Heart left ventricle (tissue), 16 donors: ENCODE results near the gene CNFN. TPM values are rescaled to one million over a fixed set of nuclear protein-coding genes. Genes with fewer than 3 reads are reported as not detected.
A peak's percentile ranks its signal among the peaks of the same experiment; 100 is the strongest.

ENCODE experiments used
- ATAC-seq, 4 donors: fragments of 200-7000 bp; cut with Tn5 transposase; one replicate each; pipeline ENCODE4 v1.9.1; 2020 to 2022; ENCODE audit warnings: moderate library complexity in 4 of 4, mild to moderate bottlenecking in 3 of 4, moderate number of reproducible peaks in 1 of 4
- DNase-seq, 5 donors: peaks; one replicate each; pipeline ENCODE4 v3.0.0-alpha.2; 2020
- H3K27ac ChIP-seq, 12 donors: fragments of 200-600 bp; sonication (generic) in 4 of 12; one replicate each; pipeline versions ENCODE4 v1.5.0 to v1.8.0; 2016 to 2022; ENCODE audit warnings: mild to moderate bottlenecking in 2 of 12
- H3K27me3 ChIP-seq, 9 donors: fragments of 200-600 bp; sonication (generic) in 2 of 9; one replicate each; pipeline versions ENCODE4 v1.5.1 to v1.8.0; 2016 to 2022; ENCODE audit warnings: mild to moderate bottlenecking in 3 of 9
- H3K36me3 ChIP-seq, 9 donors: fragments of 200-600 bp; sonication (generic) in 2 of 9; one replicate each; pipeline versions ENCODE4 v1.5.0 to v1.8.0; 2018 to 2022; ENCODE audit warnings: mild to moderate bottlenecking in 2 of 9
- H3K4me1 ChIP-seq, 12 donors: fragments of 200-600 bp; sonication (generic) in 4 of 12; one replicate each; pipeline versions ENCODE4 v1.5.0 to v1.8.0; 2016 to 2022; ENCODE audit warnings: mild to moderate bottlenecking in 3 of 12
- H3K4me3 ChIP-seq, 12 donors: fragments of 200-600 bp; sonication (generic) in 4 of 12; one replicate each; pipeline versions ENCODE4 v1.5.0 to v1.8.0; 2017 to 2022; ENCODE audit warnings: mild to moderate bottlenecking in 9 of 12, moderate library complexity in 4 of 12
- H3K9me3 ChIP-seq, 12 donors: fragments of 200-600 bp; sonication (generic) in 4 of 12; one replicate each; pipeline versions ENCODE4 v1.5.0 to v1.8.0; 2016 to 2022; ENCODE audit warnings: mild to moderate bottlenecking in 1 of 12
- POLR2A ChIP-seq, 2 donors: fragments of 450-650 bp; IDR thresholded peaks; one replicate each; pipeline ENCODE4 v1.6.1; 2017; ENCODE audit warnings: antibody characterized with exemption in 2 of 2, mild to moderate bottlenecking in 2 of 2, moderate library complexity in 2 of 2
- WGBS, 4 donors: extraction: QIAGEN DNeasy Blood & Tissue Kit in 2 of 4; methylation state at CpG; one replicate each; pipeline versions ENCODE4 v1.1.5 to v1.1.7; 2013 to 2018; 5-methylcytosine and 5-hydroxymethylcytosine counted together
- intact Hi-C, 10 donors: fragments of 100-400 bp; cut with DNase I; formaldehyde crosslinking; loops; one replicate each; pipeline versions ENCODE4 v1.11.1 to v1.14.2; 2022
- polyA plus RNA-seq, 2 donors: library from polyadenylated mRNA; stranded (reverse); fragments of 200-250 nt; gene quantifications; one replicate each; pipeline ENCODE4 v1.2.3, GENCODE V29; 2013
- total RNA-seq, 9 donors: library from RNA; depleted of rRNA in 2 of 9; stranded (reverse); fragments of >200 nt in 2 of 9; fragmentation: NEBNext Ultra II Directional in 3 of 9; extraction: Animal tissue kit (Norgen Biotek cat#: 25700) in 3 of 9; gene quantifications; one replicate each; pipeline versions ENCODE4 v1.1.0 to v1.2.4, GENCODE V29; 2016 to 2023
- TF ChIP-seq, protein P1 (sequence below), 12 donors: fragments of 200-600 bp; sonication (generic) in 4 of 12; IDR thresholded peaks; one replicate each; pipeline versions ENCODE4 v1.5.0 to v1.8.0; 2018 to 2022; ENCODE audit warnings: antibody characterized with exemption in 12 of 12, mild to moderate bottlenecking in 5 of 12
- donor health status: ischemic (EF 13 %, LVEDD 7.1; RV severe dilation, severe dysfunction).
- donor health status: healthy with polysubstance abuse.
- donor health status: DM: no; HTN: yes; CAD: no.
- donor health status: DM: no; HTN: no; CAD: no.
- donor health status: ischemic (EF 25% LVEDD 6.9; RV normal size, moderate dysfunction).
- donor health status: ischemic (EF 25% LVEDD 5.7; RV mildly dilated, moderate dysfunction).
- donor health status: healthy.
- donor health status: DM: yes; HTN: yes; CAD: no.
- donor health status: ischemic (EF 35%, LVEDD 5.7; RV mildly dilated, moderate dysfunction).
- donor health status: nonischemic (EF 11% LVEDD 7.7; RV severe dilation, severe dysfunction).
- donor health status: DM: yes; HTN: yes; CAD: no.
- donor health status: PGD.
- donor health status: ischemic (EF 29% LVEDD 5.4; RV normal size, mild dysfunction).
- donor health status: nonischemic (EF 23%, LVEDD 6.1; RV moderate dilation, normal function).

CNFN gene
- total and polyA plus RNA-seq, 11 donors: 0.62 to 2.9 (median 1.1) TPM; not detected in 5

DNA sequence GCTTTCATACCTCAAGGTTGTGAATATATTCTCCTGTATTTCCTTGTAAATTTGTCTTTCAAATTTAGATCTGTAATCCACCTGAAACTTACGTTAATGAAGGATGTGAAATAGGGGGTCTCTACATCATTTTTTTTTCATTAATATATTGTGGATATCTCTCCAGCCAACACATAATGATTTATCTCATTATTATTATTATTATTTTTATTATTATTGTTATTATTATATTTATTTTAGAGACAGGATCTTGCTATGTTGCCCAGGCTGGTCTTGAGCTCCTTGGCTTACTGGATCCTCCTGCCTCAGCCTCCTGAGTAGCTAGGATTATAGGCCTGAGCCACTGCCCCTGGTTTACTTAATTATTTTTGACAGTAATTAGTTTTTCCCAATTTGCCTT lies 41.4 kb upstream of the CNFN start:
- intact Hi-C loops: loop anchor here in 3 of 10 donors (5.0 to 10.0 kb wide), 3 partner anchors 44 to 299 kb away; partner anchors contain the start of gene POU2F2 (in 2 of the 3)

DNA sequence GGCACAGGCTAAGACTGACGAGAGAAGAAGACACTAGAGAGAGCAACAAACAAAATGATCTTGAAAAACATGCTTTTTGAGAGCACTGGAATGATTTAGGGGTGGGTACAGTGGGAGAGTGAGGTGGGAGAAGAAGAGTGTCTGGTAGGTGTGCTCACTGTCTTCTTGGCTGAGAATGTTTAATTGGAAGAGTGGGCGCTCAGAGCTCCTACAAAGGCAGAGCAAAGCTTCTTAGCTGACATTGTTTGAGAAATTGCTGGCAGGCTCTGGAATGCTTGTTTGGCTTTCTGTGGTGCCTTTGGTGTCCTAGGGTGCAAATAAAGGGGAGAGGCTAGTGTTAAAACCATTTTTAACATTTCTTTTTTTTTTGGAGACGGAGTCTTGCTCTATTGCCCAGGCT lies 38.6 kb upstream of the CNFN start:
- H3K4me1 ChIP-seq: peaks cover 0 to 41% (median 22%) of the 10 kb centered on the region in 12 donors
- no peaks in the 10 kb centered on the region for H3K36me3 ChIP-seq
- no peak overlapping the region for H3K4me3 ChIP-seq
- TF ChIP-seq POLR2A (IDR thresholded peaks at IDR 0.05): no peak
- TF ChIP-seq, protein P1, sequence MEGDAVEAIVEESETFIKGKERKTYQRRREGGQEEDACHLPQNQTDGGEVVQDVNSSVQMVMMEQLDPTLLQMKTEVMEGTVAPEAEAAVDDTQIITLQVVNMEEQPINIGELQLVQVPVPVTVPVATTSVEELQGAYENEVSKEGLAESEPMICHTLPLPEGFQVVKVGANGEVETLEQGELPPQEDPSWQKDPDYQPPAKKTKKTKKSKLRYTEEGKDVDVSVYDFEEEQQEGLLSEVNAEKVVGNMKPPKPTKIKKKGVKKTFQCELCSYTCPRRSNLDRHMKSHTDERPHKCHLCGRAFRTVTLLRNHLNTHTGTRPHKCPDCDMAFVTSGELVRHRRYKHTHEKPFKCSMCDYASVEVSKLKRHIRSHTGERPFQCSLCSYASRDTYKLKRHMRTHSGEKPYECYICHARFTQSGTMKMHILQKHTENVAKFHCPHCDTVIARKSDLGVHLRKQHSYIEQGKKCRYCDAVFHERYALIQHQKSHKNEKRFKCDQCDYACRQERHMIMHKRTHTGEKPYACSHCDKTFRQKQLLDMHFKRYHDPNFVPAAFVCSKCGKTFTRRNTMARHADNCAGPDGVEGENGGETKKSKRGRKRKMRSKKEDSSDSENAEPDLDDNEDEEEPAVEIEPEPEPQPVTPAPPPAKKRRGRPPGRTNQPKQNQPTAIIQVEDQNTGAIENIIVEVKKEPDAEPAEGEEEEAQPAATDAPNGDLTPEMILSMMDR (IDR thresholded peaks at IDR 0.05): no peak
- WGBS, 4 donors: 90 to 97% (median 92%) methylated on average over 3 of the region's 3 CpGs
- no peak for ATAC-seq
- peaks cover 0 to 10% (median 0%) of the 10 kb centered on the region in 9 donors for H3K27me3 ChIP-seq
- no peak overlapping the region for H3K27ac ChIP-seq
- intact Hi-C loops: loop anchor here in 2 of 10 donors (10.0 kb wide), 1 partner anchor 184 kb away; the partner anchor contains the start of gene GSK3A (in 2 of the 2)
- no peak for DNase-seq
- no peaks in the 10 kb centered on the region for H3K9me3 ChIP-seq

More for the DNA sequence above, 41.4 kb upstream of the CNFN start:
- H3K36me3 ChIP-seq: no peaks in the 10 kb centered on the region
- 91 to 98% (median 95%) methylated on average over 1 of the region's 1 CpG for WGBS, 4 donors
- no peak for ATAC-seq
- no peaks in the 10 kb centered on the region for H3K27me3 ChIP-seq
- H3K9me3 ChIP-seq: no peaks in the 10 kb centered on the region
- no peak for DNase-seq
- H3K4me3 ChIP-seq: no peak overlapping the region
- H3K4me1 ChIP-seq: peaks cover 0 to 39% (median 22%) of the 10 kb centered on the region in 12 donors
- TF ChIP-seq POLR2A (IDR thresholded peaks at IDR 0.05): no peak
- TF ChIP-seq, protein P1 (IDR thresholded peaks at IDR 0.05): no peak
- H3K27ac ChIP-seq: peak overlapping the region in 1 of 12 donors; percentile 77

DNA sequence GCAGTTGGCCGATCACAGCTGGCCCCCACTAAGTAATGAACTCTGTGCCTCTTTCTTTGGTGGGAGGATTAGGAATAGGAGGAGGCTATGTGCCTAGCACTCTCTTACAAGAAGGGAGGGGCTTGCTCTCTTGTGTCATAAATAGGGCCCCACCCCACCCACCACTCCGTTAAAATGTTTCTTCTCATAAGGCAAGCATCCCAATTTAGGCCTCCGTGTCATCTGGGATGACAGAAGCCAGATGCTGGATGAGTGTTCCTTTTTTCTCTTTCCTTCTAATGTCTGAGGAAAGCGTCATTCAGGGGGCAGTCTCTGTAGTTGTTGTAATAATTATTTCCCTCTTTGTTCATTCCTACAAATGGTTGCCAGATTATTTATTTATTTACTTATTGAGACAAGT lies 37.2 kb upstream of the CNFN start, which contains the start of gene LIPE:
TSS of gene LIPE (minus strand) at position 76 of the 400 bp plus-strand sequence. CDS start 239 bp downstream, outside the sequence.
- no peaks in the 10 kb centered on the region for H3K36me3 ChIP-seq
- H3K27ac ChIP-seq: peak within 1 kb of the TSS in 4 of 12 donors; percentile 24 to 35 (median 28)
- DNase-seq (no peak), ATAC-seq (no peak)
- 49 to 63% (median 55%) methylated on average over 4 of the region's 4 CpGs for WGBS, 4 donors
- intact Hi-C loops: loop anchor here in 2 of 10 donors (10.0 kb wide), 1 partner anchor 183 kb away; the partner anchor contains the start of gene GSK3A (in 2 of the 2)
- no peak within 1 kb of the TSS for H3K4me3 ChIP-seq
- H3K4me1 ChIP-seq: peaks cover 0 to 36% (median 20%) of the 10 kb centered on the region in 12 donors
- H3K27me3 ChIP-seq: peaks cover 0 to 10% (median 0%) of the 10 kb centered on the region in 9 donors
- TF ChIP-seq POLR2A (IDR thresholded peaks at IDR 0.05): no peak
- TF ChIP-seq, protein P1 (IDR thresholded peaks at IDR 0.05): no peak
- no peaks in the 10 kb centered on the region for H3K9me3 ChIP-seq

DNA sequence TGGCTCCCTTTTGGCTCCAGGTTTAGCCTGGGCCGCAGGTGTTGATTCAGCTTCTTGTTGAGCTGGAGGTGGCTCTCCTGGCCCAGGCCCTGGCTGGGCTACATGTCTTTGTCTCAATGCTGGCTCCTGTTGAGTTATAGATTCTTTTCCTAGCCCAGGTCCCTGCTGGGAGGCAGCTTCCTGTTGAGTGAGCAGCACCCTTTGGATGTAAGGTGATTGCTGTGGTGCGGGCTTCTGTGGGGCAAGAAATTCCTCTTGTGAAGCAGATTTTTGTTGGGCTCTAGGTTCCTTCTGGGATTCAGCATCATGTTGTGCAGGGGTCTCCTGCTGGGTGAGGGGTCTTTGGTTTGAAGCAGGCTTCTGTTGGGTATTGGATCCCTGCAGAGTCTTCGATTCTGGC lies 36.5 kb upstream of the CNFN start:
- 75 to 91% (median 83%) methylated on average over 3 of the region's 3 CpGs for WGBS, 4 donors
- intact Hi-C loops: loop anchor here in 2 of 10 donors (10.0 kb wide), 1 partner anchor 182 kb away; the partner anchor contains the start of gene GSK3A (in 2 of the 2)
- TF ChIP-seq, protein P1 (IDR thresholded peaks at IDR 0.05): no peak
- no peak for TF ChIP-seq POLR2A (IDR thresholded peaks at IDR 0.05)

More for the DNA sequence above, 36.5 kb upstream of the CNFN start:
- peak overlapping the region in 3 of 12 donors; percentile 24 to 35 (median 31) for H3K27ac ChIP-seq
- no peak overlapping the region for H3K4me3 ChIP-seq
- peaks cover 0 to 10% (median 0%) of the 10 kb centered on the region in 9 donors for H3K27me3 ChIP-seq
- DNase-seq (no peak), ATAC-seq (no peak)
- H3K9me3 ChIP-seq: no peaks in the 10 kb centered on the region
- no peaks in the 10 kb centered on the region for H3K36me3 ChIP-seq
- peaks cover 0 to 39% (median 23%) of the 10 kb centered on the region in 12 donors for H3K4me1 ChIP-seq
